Kidney glomerular epithelial cell (primary cell): Measurements from ENCODE around the gene PATL1.
"Not testable (repeated sequence)": the region's sequence is repeated elsewhere in the genome, so short reads cannot be mapped to it uniquely, and the experiment has no call there.

Source experiments
- DNase-seq: peaks from one replicate; lab custom pipeline; 2025; lab: John Stamatoyannopoulos, UW

PATL1 gene

GRCh38 chr11:59668950-59669610 lies at the start of gene PATL1:
Gene PATL1 (minus strand): TSS chr11:59669037. CDS start chr11:59668895, 142 bp downstream.
- peak; percentile 98 for DNase-seq

- no peak for DNase-seq
These were observed 47.2 kb upstream of the PATL1 start for GRCh38 chr11:59716051-59716450.

- DNase-seq: no peak
These were observed 44.9 kb upstream of the PATL1 start, which contains the start of gene OR10V1 for GRCh38 chr11:59713745-59714144. Gene OR10V1 (minus strand): TSS chr11:59713845. CDS start chr11:59713845, 0 bp downstream.

GRCh38 chr11:59710136-59710847 lies 41.5 kb upstream of the PATL1 start:
- no peak for DNase-seq

- no peak for DNase-seq
These were observed 39.7 kb upstream of the PATL1 start for GRCh38 chr11:59708537-59708936.

GRCh38 chr11:59707371-59707770 lies 38.5 kb upstream of the PATL1 start:
- DNase-seq: no peak

GRCh38 chr11:59706518-59707285 lies 37.9 kb upstream of the PATL1 start:
- DNase-seq: peak; percentile 58

- no peak for DNase-seq
These were observed 36.5 kb upstream of the PATL1 start for GRCh38 chr11:59705294-59705693.

GRCh38 chr11:59703515-59703914 lies 34.7 kb upstream of the PATL1 start:
- not testable (repeated sequence) for DNase-seq

GRCh38 chr11:59700157-59700556 lies 31.3 kb upstream of the PATL1 start:
- not testable (repeated sequence) for DNase-seq

- DNase-seq: no peak
These were observed 29.7 kb upstream of the PATL1 start for GRCh38 chr11:59698506-59698905.

GRCh38 chr11:59692915-59693314 lies 24.1 kb upstream of the PATL1 start:
- DNase-seq: no peak

GRCh38 chr11:59691156-59691555 lies 22.3 kb upstream of the PATL1 start:
- DNase-seq: no peak

GRCh38 chr11:59689015-59689414 lies 20.2 kb upstream of the PATL1 start:
- no peak for DNase-seq

- DNase-seq: not testable (repeated sequence)
These were observed 12.5 kb upstream of the PATL1 start for GRCh38 chr11:59681260-59681725.

- peak; percentile 58 for DNase-seq
These were observed 11.7 kb upstream of the PATL1 start for GRCh38 chr11:59680287-59681154.

GRCh38 chr11:59679347-59679746 lies 10.5 kb upstream of the PATL1 start:
- no peak for DNase-seq

- no peak for DNase-seq
These were observed 10.0 kb upstream of the PATL1 start for GRCh38 chr11:59678813-59679165.

GRCh38 chr11:59678118-59678812 lies 9.4 kb upstream of the PATL1 start:
- DNase-seq: no peak

- no peak for DNase-seq
These were observed 7.4 kb upstream of the PATL1 start for GRCh38 chr11:59676205-59676604.

- no peak for DNase-seq
These were observed 5.5 kb upstream of the PATL1 start for GRCh38 chr11:59674291-59674690.
